Keratinocyte (primary cell): Measurements from ENCODE around the gene NLRP6.

Source experiments
- EZH2 ChIP-seq: IDR thresholded peaks from one replicate; pipeline ENCODE4 v1.6.1; 2012; ENCODE audit warnings: inconsistent platforms, mild to moderate bottlenecking, low read length, moderate library complexity
- TF ChIP-seq, protein P1 (sequence below), 3 experiments: IDR thresholded peaks in 1 of 3; conservative IDR thresholded peaks in 1 of 3; optimal IDR thresholded peaks in 1 of 3; 2 replicates in 2 of 3; 3 replicates in 1 of 3; pipeline versions ENCODE3 to v1.5.1; 2011; ENCODE audit warnings: low read length in 3 of 3, mild to moderate bottlenecking in 3 of 3, moderate library complexity in 2 of 3, control low read depth in 1 of 3, inconsistent platforms in 1 of 3; ENCODE audit not compliant: insufficient read depth in 2 of 3; ENCODE audit errors: extremely low read depth in 1 of 3

DNA sequence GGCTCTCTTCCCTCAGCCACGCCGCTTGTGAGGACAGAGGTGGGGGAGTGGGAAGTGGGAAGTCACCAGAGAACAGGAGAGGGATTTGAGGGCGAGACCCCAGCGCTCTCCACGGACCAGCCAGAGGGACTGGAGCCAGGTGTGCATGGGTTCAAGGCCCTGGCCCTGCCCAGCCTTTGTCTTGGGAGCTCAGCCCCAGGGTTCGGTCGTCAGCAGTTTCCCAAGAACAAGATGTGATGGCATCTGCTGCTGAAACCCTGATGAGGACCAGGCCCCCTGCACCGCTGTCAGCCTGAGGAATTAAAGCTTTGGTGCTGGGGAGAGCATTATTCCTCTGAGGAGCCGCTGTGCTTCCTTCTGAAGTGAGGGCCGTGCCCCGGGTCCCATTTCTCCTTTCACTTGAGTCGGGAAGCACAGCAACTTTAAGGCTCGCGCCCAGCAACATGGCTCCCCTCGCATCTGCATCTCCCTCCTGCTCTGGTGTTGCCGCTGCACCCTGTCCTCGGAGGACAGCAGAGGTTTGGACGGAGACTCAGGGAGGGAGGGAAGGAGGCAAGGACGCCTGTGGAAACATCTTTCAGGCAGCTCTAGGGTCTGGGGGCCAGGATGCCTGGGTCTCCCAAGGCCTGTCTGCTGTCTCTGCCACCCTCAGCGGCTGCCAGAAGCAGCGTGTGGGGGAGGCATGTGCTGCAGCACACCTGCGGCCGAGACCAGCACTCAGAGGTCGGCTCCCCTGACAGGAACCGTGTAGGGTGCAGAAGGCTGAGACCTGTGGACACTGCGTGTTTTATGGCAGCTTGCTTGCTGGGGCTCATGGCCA, 17.4 kb downstream of the NLRP6 start:
- no peak for TF ChIP-seq EZH2
- TF ChIP-seq, protein P1, sequence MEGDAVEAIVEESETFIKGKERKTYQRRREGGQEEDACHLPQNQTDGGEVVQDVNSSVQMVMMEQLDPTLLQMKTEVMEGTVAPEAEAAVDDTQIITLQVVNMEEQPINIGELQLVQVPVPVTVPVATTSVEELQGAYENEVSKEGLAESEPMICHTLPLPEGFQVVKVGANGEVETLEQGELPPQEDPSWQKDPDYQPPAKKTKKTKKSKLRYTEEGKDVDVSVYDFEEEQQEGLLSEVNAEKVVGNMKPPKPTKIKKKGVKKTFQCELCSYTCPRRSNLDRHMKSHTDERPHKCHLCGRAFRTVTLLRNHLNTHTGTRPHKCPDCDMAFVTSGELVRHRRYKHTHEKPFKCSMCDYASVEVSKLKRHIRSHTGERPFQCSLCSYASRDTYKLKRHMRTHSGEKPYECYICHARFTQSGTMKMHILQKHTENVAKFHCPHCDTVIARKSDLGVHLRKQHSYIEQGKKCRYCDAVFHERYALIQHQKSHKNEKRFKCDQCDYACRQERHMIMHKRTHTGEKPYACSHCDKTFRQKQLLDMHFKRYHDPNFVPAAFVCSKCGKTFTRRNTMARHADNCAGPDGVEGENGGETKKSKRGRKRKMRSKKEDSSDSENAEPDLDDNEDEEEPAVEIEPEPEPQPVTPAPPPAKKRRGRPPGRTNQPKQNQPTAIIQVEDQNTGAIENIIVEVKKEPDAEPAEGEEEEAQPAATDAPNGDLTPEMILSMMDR (optimal IDR thresholded peaks at IDR 0.05 in 1 of 3, IDR thresholded peaks at IDR 0.05 in 1 of 3, conservative IDR thresholded peaks at IDR 0.05 in 1 of 3; ENCODE audit: extremely low read depth in 1 of 3, insufficient read depth in 2 of 3, low read length in 3 of 3) = no peak
